GM12873 (cell line): ENCODE measurements around the gene TTC28.

ENCODE experiments used
- CTCF ChIP-seq: IDR thresholded peaks from 2 replicates; pipeline ENCODE4 v1.5.1; 2012; ENCODE audit warnings: low read depth, mild to moderate bottlenecking, moderate library complexity, low read length, control low read depth; ENCODE audit not compliant: insufficient read depth; ENCODE audit errors: missing control alignments

Gene TTC28

GRCh38 chr22:28424427-28425080 is 255.1 kb downstream of the TTC28 start:
- TF ChIP-seq CTCF = no peak

- no peak for TF ChIP-seq CTCF
Observed at GRCh38 chr22:28419919-28420318, 259.7 kb downstream of the TTC28 start.

GRCh38 chr22:28418008-28418407 is 261.6 kb downstream of the TTC28 start:
- TF ChIP-seq CTCF = no peak

- no peak for TF ChIP-seq CTCF
Observed at GRCh38 chr22:28417431-28417830, 262.2 kb downstream of the TTC28 start.

- TF ChIP-seq CTCF = no peak
Observed at GRCh38 chr22:28414913-28415312, 264.7 kb downstream of the TTC28 start.

- no peak for TF ChIP-seq CTCF
Observed at GRCh38 chr22:28413612-28414399, 265.8 kb downstream of the TTC28 start.

GRCh38 chr22:28412109-28412508 is 267.5 kb downstream of the TTC28 start:
- TF ChIP-seq CTCF = no peak
